ENCODE results near the gene CYB561D2. TPM values are rescaled to one million over a fixed set of nuclear protein-coding genes. Genes with fewer than 3 reads are reported as not detected.

The CYB561D2 gene
- total and polyA plus RNA-seq, 4 donors: 18.2 to 50.8 (median 27.7) TPM

GRCh38 chr3:50369012-50369670 lies 18.5 kb downstream of the CYB561D2 start:
- H3K36me3 ChIP-seq (ENCODE audit: control insufficient read depth in 4 of 4, insufficient read depth in 4 of 4, low read length in 4 of 4): peaks cover 0 to 6% (median 0%) of the 10 kb centered on the region in 4 donors
- WGBS, 2 donors: 76 to 85% methylated on average over 9 of the region's 9 CpGs
- no peak overlapping the region for H3K9ac ChIP-seq (ENCODE audit: insufficient read depth in 1 of 2, low read length in 2 of 2)
- no peaks in the 10 kb centered on the region for H3K9me3 ChIP-seq (ENCODE audit: control insufficient read depth in 4 of 4, insufficient read depth in 3 of 4, low read length in 3 of 4)
- DNase-seq (no peak), ATAC-seq (ENCODE audit: insufficient read depth, low FRiP score) (no peak)
- H3K27me3 ChIP-seq (ENCODE audit: control insufficient read depth in 3 of 3, insufficient read depth in 3 of 3, low read length in 2 of 3): no peaks in the 10 kb centered on the region
- H3K27ac ChIP-seq (ENCODE audit: low read depth in 1 of 2, low read length in 1 of 2): no peak overlapping the region
- TF ChIP-seq CTCF (IDR thresholded peaks at IDR 0.05; ENCODE audit: control extremely low read depth, extremely low read depth): no peak
- no peak overlapping the region for H3K4me3 ChIP-seq
- peaks cover 0 to 14% (median 0%) of the 10 kb centered on the region in 5 donors for H3K4me1 ChIP-seq (ENCODE audit: control insufficient read depth in 5 of 5, insufficient read depth in 5 of 5, low read length in 5 of 5)

- peaks cover 0 to 6% (median 0%) of the 10 kb centered on the region in 4 donors for H3K36me3 ChIP-seq (ENCODE audit: control insufficient read depth in 4 of 4, insufficient read depth in 4 of 4, low read length in 4 of 4)
- 68 to 69% methylated on average over 14 of the region's 14 CpGs for WGBS, 2 donors
- H3K27me3 ChIP-seq (ENCODE audit: control insufficient read depth in 3 of 3, insufficient read depth in 3 of 3, low read length in 2 of 3): no peaks in the 10 kb centered on the region
- H3K4me1 ChIP-seq (ENCODE audit: control insufficient read depth in 5 of 5, insufficient read depth in 5 of 5, low read length in 5 of 5): peaks cover 0 to 8% (median 0%) of the 10 kb centered on the region in 5 donors
- H3K9ac ChIP-seq (ENCODE audit: insufficient read depth in 1 of 2, low read length in 2 of 2): no peak overlapping the region
- DNase-seq: peak; percentile 58 to 78 (median 73)
- no peak overlapping the region for H3K27ac ChIP-seq (ENCODE audit: low read depth in 1 of 2, low read length in 1 of 2)
- no peaks in the 10 kb centered on the region for H3K9me3 ChIP-seq (ENCODE audit: control insufficient read depth in 4 of 4, insufficient read depth in 3 of 4, low read length in 3 of 4)
- H3K4me3 ChIP-seq: no peak overlapping the region
- ATAC-seq (ENCODE audit: insufficient read depth, low FRiP score): no peak
- no peak for TF ChIP-seq CTCF (IDR thresholded peaks at IDR 0.05; ENCODE audit: control extremely low read depth, extremely low read depth)
Observed at GRCh38 chr3:50370594-50370993, 19.9 kb downstream of the CYB561D2 start.

GRCh38 chr3:50371133-50371685 lies 20.5 kb downstream of the CYB561D2 start:
- WGBS, 2 donors: 86 to 94% methylated on average over 3 of the region's 3 CpGs
- Histone ChIP-seq H3K36me3 (ENCODE audit: control insufficient read depth in 4 of 4, insufficient read depth in 4 of 4, low read length in 4 of 4) (peaks cover 0 to 6% (median 0%) of the 10 kb centered on the region in 4 donors), H3K27me3 (ENCODE audit: control insufficient read depth in 3 of 3, insufficient read depth in 3 of 3, low read length in 2 of 3) (no peaks in the 10 kb centered on the region), H3K4me3 (no peak overlapping the region), H3K27ac (ENCODE audit: low read depth in 1 of 2, low read length in 1 of 2) (no peak overlapping the region), H3K4me1 (ENCODE audit: control insufficient read depth in 5 of 5, insufficient read depth in 5 of 5, low read length in 5 of 5) (peaks cover 0 to 8% (median 0%) of the 10 kb centered on the region in 5 donors), H3K9me3 (ENCODE audit: control insufficient read depth in 4 of 4, insufficient read depth in 3 of 4, low read length in 3 of 4) (no peaks in the 10 kb centered on the region), H3K9ac (ENCODE audit: insufficient read depth in 1 of 2, low read length in 2 of 2) (no peak overlapping the region)
- TF ChIP-seq CTCF (IDR thresholded peaks at IDR 0.05; ENCODE audit: control extremely low read depth, extremely low read depth): no peak
- DNase-seq: peak in 1 of 3 donors; percentile 49
- no peak for ATAC-seq (ENCODE audit: insufficient read depth, low FRiP score)

Measured in lung (tissue), 12 donors.